Bronchial smooth muscle cell (primary cell): Measurements from ENCODE around the gene LRRC3. TPM values are rescaled to one million over a fixed set of nuclear protein-coding genes. Genes with fewer than 3 reads are reported as not detected.

Source experiments
- total RNA-seq: library from RNA; depleted of rRNA; stranded (reverse); fragments of >200 nt; gene quantifications from 2 replicates; pipeline ENCODE4 v1.2.1, GENCODE V29; 2014

LRRC3 gene, protein sequence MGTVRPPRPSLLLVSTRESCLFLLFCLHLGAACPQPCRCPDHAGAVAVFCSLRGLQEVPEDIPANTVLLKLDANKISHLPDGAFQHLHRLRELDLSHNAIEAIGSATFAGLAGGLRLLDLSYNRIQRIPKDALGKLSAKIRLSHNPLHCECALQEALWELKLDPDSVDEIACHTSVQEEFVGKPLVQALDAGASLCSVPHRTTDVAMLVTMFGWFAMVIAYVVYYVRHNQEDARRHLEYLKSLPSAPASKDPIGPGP
- under 0.01 TPM in 2 replicates for total RNA-seq

DNA sequence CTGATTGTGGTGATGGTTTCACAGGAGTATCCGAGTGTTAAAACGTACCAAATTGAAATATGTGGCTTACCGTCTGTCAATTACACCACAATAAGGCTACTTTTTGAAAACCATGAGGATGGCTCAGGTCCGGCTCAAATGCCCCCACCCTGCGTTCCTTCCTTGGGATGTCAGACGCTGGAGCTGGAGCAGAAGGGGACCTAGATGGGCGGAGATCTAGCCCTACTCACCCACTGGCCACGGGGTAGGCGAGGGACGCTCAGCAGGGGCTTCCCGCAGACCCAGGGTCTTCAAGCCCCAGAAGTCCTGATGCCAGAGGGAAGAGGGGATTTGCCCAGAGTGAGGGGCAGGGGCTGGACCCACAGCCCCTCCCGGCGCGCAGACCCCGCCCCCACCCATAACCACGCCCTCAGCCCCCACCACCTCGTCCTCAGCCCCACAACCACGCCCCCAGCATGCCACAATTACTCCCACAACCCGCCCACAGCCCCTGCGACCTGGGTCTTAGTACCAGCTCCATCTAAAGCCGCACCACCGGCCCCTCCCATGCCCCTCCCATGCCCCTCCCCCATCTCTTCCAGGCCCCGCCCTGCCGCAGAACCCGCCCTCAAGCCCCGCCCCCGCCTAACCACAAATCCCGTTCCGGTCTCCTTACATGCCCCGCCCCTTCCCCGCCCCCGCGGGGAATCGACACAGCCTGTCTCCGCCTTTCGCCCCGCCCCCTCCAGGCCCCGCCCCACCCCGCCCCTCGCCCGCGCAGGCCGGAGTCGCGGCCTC is at the start of gene LRRC3:
TSS of gene LRRC3 (plus strand) at position 764 of the 777 bp plus-strand sequence. CDS start 1,135 bp downstream, outside the sequence.

Other genes starting within 250 kb of the LRRC3 start
- gene ICOSLG, start 214.6 kb upstream of the LRRC3 start, total RNA-seq: 0.09 and 0.16 TPM in 2 replicates
- gene DNMT3L, start 193.6 kb upstream of the LRRC3 start, total RNA-seq: not detected in 2 replicates
- not detected in 2 replicates for gene AIRE, start 169.6 kb upstream of the LRRC3 start, total RNA-seq
- 245 and 255 TPM in 2 replicates for gene PFKL, start 155.5 kb upstream of the LRRC3 start, total RNA-seq
- gene CFAP410, start 116.1 kb upstream of the LRRC3 start, total RNA-seq: 11.0 and 11.3 TPM in 2 replicates
- gene TRPM2, start 101.9 kb upstream of the LRRC3 start, total RNA-seq: under 0.01 TPM in 1 of 2 replicates, not detected in the other
- gene KRTAP10-1, start 84.7 kb downstream of the LRRC3 start, total RNA-seq: not detected in 2 replicates
- not detected in 2 replicates for gene KRTAP10-2, start 96.0 kb downstream of the LRRC3 start, total RNA-seq
- gene KRTAP10-3, start 103.3 kb downstream of the LRRC3 start, total RNA-seq: not detected in 2 replicates
- not detected in 2 replicates for gene KRTAP10-4, start 118.2 kb downstream of the LRRC3 start, total RNA-seq
- gene KRTAP10-5, start 125.1 kb downstream of the LRRC3 start, total RNA-seq: not detected in 2 replicates
- gene KRTAP10-6, start 137.0 kb downstream of the LRRC3 start, total RNA-seq: not detected in 2 replicates
- gene KRTAP10-7, start 145.1 kb downstream of the LRRC3 start, total RNA-seq: not detected in 2 replicates
- gene KRTAP10-8, start 156.6 kb downstream of the LRRC3 start, total RNA-seq: not detected in 2 replicates
- gene KRTAP10-9, start 171.6 kb downstream of the LRRC3 start, total RNA-seq: not detected in 2 replicates
- not detected in 2 replicates for gene KRTAP10-10, start 181.8 kb downstream of the LRRC3 start, total RNA-seq
- gene KRTAP10-11, start 190.9 kb downstream of the LRRC3 start, total RNA-seq: not detected in 2 replicates
- gene KRTAP12-4, start 199.1 kb downstream of the LRRC3 start, total RNA-seq: not detected in 2 replicates
- gene KRTAP12-3, start 202.4 kb downstream of the LRRC3 start, total RNA-seq: not detected in 2 replicates
- gene KRTAP12-2, start 211.4 kb downstream of the LRRC3 start, total RNA-seq: not detected in 2 replicates
- not detected in 2 replicates for gene KRTAP12-1, start 226.7 kb downstream of the LRRC3 start, total RNA-seq
- gene KRTAP10-12, start 241.7 kb downstream of the LRRC3 start, total RNA-seq: not detected in 2 replicates